Hepatocyte (in vitro differentiated cells): ENCODE measurements around the gene MSX2.

ENCODE experiments used
- EZH2 ChIP-seq: fragments of 200-600 bp; sonication (generic); IDR thresholded peaks from 2 replicates; pipeline ENCODE4 v1.6.1; 2016; ENCODE audit warnings: antibody characterized with exemption, mild to moderate bottlenecking, borderline replicate concordance
- EZH2phosphoT487 ChIP-seq: fragments of 200-600 bp; sonication (generic); IDR thresholded peaks from one replicate; pipeline ENCODE4 v1.6.1; 2018; ENCODE audit warnings: antibody characterized with exemption, mild to moderate bottlenecking, low read depth, moderate library complexity; ENCODE audit not compliant: unreplicated experiment, severe bottlenecking
- TF ChIP-seq, protein P1 (sequence below): fragments of 200-600 bp; sonication (generic); IDR thresholded peaks from 2 replicates; pipeline ENCODE4 v1.5.1; 2016; ENCODE audit warnings: antibody characterized with exemption, mild to moderate bottlenecking; ENCODE audit not compliant: poor library complexity

DNA sequence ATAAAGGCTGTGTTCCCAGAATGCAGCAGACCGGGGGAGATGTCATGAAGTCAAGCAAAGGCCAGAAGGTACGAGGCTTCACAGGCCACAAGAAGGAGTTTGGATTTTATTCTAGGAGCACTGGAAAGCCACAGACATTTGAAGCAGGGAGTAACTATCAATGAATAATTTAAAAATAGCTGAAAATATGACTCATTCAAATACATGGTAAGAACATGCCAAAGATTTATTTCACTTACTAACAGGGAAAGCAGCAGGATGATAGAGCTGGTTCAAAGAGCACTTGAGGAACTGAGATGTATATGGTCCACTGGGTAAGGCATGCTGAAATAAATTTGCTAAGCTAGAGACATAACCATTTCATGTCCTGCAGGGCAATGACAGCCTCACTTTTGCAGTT, 53.2 kb downstream of the MSX2 start:
- no peak for TF ChIP-seq EZH2phosphoT487
- TF ChIP-seq, protein P1, sequence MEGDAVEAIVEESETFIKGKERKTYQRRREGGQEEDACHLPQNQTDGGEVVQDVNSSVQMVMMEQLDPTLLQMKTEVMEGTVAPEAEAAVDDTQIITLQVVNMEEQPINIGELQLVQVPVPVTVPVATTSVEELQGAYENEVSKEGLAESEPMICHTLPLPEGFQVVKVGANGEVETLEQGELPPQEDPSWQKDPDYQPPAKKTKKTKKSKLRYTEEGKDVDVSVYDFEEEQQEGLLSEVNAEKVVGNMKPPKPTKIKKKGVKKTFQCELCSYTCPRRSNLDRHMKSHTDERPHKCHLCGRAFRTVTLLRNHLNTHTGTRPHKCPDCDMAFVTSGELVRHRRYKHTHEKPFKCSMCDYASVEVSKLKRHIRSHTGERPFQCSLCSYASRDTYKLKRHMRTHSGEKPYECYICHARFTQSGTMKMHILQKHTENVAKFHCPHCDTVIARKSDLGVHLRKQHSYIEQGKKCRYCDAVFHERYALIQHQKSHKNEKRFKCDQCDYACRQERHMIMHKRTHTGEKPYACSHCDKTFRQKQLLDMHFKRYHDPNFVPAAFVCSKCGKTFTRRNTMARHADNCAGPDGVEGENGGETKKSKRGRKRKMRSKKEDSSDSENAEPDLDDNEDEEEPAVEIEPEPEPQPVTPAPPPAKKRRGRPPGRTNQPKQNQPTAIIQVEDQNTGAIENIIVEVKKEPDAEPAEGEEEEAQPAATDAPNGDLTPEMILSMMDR: no peak
- TF ChIP-seq EZH2: no peak
